Left ventricle myocardium inferior (tissue), 1 donor: Measurements from ENCODE around the gene ACTN3. TPM values are rescaled to one million over a fixed set of nuclear protein-coding genes. Genes with fewer than 3 reads are reported as not detected.
"Not testable (repeated sequence)": the region's sequence is repeated elsewhere in the genome, so short reads cannot be mapped to it uniquely, and the experiment has no call there.

Source experiments
- DNase-seq: peaks from one replicate; pipeline ENCODE4 v3.0.0-alpha.2; 2020
- H3K27ac ChIP-seq: fragments of 200-600 bp; replicated peaks from 2 replicates; pipeline ENCODE4 v1.8.0; 2021
- H3K27me3 ChIP-seq: fragments of 200-600 bp; 2 replicates; pipeline ENCODE4 v1.8.0; 2021; ENCODE audit warnings: low read depth
- H3K36me3 ChIP-seq: fragments of 200-600 bp; 2 replicates; pipeline ENCODE4 v1.8.0; 2021
- H3K4me1 ChIP-seq: fragments of 200-600 bp; 2 replicates; pipeline ENCODE4 v1.8.0; 2021
- H3K4me3 ChIP-seq: fragments of 200-600 bp; 2 replicates; pipeline ENCODE4 v1.8.0; 2021; ENCODE audit warnings: mild to moderate bottlenecking, moderate library complexity
- H3K9me3 ChIP-seq: fragments of 200-600 bp; replicated peaks from 2 replicates; pipeline ENCODE4 v1.8.0; 2021
- CTCF ChIP-seq: fragments of 200-600 bp; IDR thresholded peaks from 2 replicates; pipeline ENCODE4 v1.8.0; 2021; ENCODE audit warnings: antibody characterized with exemption, mild to moderate bottlenecking, borderline replicate concordance
- intact Hi-C: fragments of 100-400 bp; cut with micrococcal nuclease; formaldehyde crosslinking; loops from one replicate; pipeline ENCODE4 v1.11.0; 2022
- total RNA-seq: library from RNA; stranded (reverse); fragmentation: NEBNext Ultra II Directional; extraction: Animal tissue kit (Norgen Biotek cat#: 25700); gene quantifications from one replicate; pipeline ENCODE4 v1.2.1, GENCODE V29; 2021
- donor health status: DM: no; HTN: yes; CAD: no; lungs with severe emphysema.

The ACTN3 gene
- total RNA-seq, 1 donor from 2014 or later, result not detected

- no peak overlapping the region for H3K27ac ChIP-seq
- H3K9me3 ChIP-seq, result no peaks in the 10 kb centered on the region
- no peaks in the 10 kb centered on the region for H3K36me3 ChIP-seq
- no peak for TF ChIP-seq CTCF
- H3K4me3 ChIP-seq, result no peak overlapping the region
- no peak for DNase-seq
- intact Hi-C loops, result no loop called here
- no peaks in the 10 kb centered on the region for H3K27me3 ChIP-seq
- H3K4me1 ChIP-seq, result peaks cover 17% of the 10 kb centered on the region
Observed at GRCh38 chr11:66570850-66571180, 24.1 kb downstream of the ACTN3 start.

- Histone ChIP-seq H3K27me3 (no peaks in the 10 kb centered on the region), H3K4me3 (no peak overlapping the region), H3K4me1 (peaks cover 6% of the 10 kb centered on the region), H3K9me3 (peaks cover 9% of the 10 kb centered on the region), H3K36me3 (no peaks in the 10 kb centered on the region), H3K27ac (no peak overlapping the region)
- intact Hi-C loops, result no loop called here
- peak; percentile 89 for TF ChIP-seq CTCF
- peak; percentile 80 for DNase-seq
Observed at GRCh38 chr11:66579017-66579606, 32.4 kb downstream of the ACTN3 start.

GRCh38 chr11:66580803-66581202 is 34.1 kb downstream of the ACTN3 start:
- H3K9me3 ChIP-seq, result peaks cover 9% of the 10 kb centered on the region
- intact Hi-C loops, result loop anchor here (5.0 kb wide), 1 partner anchor 96 kb away; the partner anchor contains the start of gene RBM4B

GRCh38 chr11:66581261-66581660 is 34.6 kb downstream of the ACTN3 start:
- TF ChIP-seq CTCF, result no peak
- H3K27me3 ChIP-seq, result no peaks in the 10 kb centered on the region
- intact Hi-C loops, result loop anchor here (5.0 kb wide), 1 partner anchor 96 kb away; the partner anchor contains the start of gene RBM4B
- H3K4me1 ChIP-seq, result peaks cover 6% of the 10 kb centered on the region
- no peak overlapping the region for H3K27ac ChIP-seq
- DNase-seq, result no peak
- no peak overlapping the region for H3K4me3 ChIP-seq
- H3K9me3 ChIP-seq, result peaks cover 9% of the 10 kb centered on the region
- H3K36me3 ChIP-seq, result no peaks in the 10 kb centered on the region

More at GRCh38 chr11:66580803-66581202, 34.1 kb downstream of the ACTN3 start:
- Histone ChIP-seq H3K4me1 (peaks cover 6% of the 10 kb centered on the region), H3K36me3 (no peaks in the 10 kb centered on the region), H3K27me3 (no peaks in the 10 kb centered on the region), H3K27ac (no peak overlapping the region), H3K4me3 (no peak overlapping the region)
- no peak for DNase-seq
- no peak for TF ChIP-seq CTCF

- not testable (repeated sequence) for H3K4me3 ChIP-seq, H3K4me1 ChIP-seq, H3K36me3 ChIP-seq, H3K9me3 ChIP-seq, DNase-seq, H3K27me3 ChIP-seq, H3K27ac ChIP-seq
- intact Hi-C loops, result loop anchor here (5.0 kb wide), 1 partner anchor 95 kb away; the partner anchor contains the start of gene RBM4B
Observed at GRCh38 chr11:66582565-66583147, 36.0 kb downstream of the ACTN3 start.

- H3K4me1 ChIP-seq, intact Hi-C loops, DNase-seq, H3K36me3 ChIP-seq, H3K27ac ChIP-seq, H3K4me3 ChIP-seq, H3K9me3 ChIP-seq, H3K27me3 ChIP-seq: not testable (repeated sequence)
Observed at GRCh38 chr11:66585447-66585846, 38.7 kb downstream of the ACTN3 start.
